ENCODE data around the gene ZGPAT. TPM values are rescaled to one million over a fixed set of nuclear protein-coding genes. Genes with fewer than 3 reads are reported as not detected.

ZGPAT gene
- total RNA-seq, 1 experiment from 2014 or later = 28.3 TPM

DNA sequence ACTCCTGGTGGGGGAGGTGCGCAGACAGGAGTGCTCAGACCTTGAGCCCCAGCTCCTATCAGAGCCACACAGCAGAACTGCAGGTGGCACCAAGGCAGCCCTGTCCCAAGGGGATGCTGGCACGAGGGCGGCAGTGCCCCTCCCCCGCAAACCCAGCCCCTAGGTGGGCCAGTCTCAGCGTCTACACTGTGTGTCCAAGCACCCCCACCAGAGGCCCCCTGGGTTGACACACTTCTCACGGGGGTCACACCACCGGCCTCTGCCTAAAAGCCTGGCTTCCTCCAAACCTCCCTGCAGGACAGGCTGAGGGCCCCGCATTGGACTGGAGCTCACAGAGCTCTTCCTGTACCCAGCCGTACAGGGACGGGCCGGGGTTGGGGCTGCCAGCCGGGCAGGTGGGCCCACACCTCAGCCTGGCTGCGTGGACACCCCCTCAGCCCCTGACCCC is 39.8 kb downstream of the ZGPAT start:
- no peak for DNase-seq (ENCODE audit: low spot score)
- Histone ChIP-seq H3K4me1 (ENCODE audit: insufficient read depth, low read length, poor library complexity, severe bottlenecking) (no peaks in the 10 kb centered on the region), H3K4me3 (ENCODE audit: low read depth, low read length, poor library complexity, severe bottlenecking) (no peak overlapping the region), H3K36me3 (ENCODE audit: insufficient read depth, low read length, poor library complexity, severe bottlenecking) (peaks cover 10% of the 10 kb centered on the region), H3K27me3 (replicated peaks; ENCODE audit: insufficient read depth, low read depth, low read length, poor library complexity) (no peaks in the 10 kb centered on the region), H3K27ac (ENCODE audit: low read depth, low read length, poor library complexity, severe bottlenecking) (no peak overlapping the region), H3K9me3 (ENCODE audit: low read depth, low read length, poor library complexity, severe bottlenecking) (no peaks in the 10 kb centered on the region)
- intact Hi-C loops (cut with micrococcal nuclease; ENCODE audit: unreplicated experiment) = no loop called here
- ChIA-PET CTCF (no interaction called here), POLR2A (ENCODE audit: low non-redundant PET) (no interaction called here)
- BruUV-seq (replicated peaks) = no TSS peak
- TF ChIP-seq, protein P1, sequence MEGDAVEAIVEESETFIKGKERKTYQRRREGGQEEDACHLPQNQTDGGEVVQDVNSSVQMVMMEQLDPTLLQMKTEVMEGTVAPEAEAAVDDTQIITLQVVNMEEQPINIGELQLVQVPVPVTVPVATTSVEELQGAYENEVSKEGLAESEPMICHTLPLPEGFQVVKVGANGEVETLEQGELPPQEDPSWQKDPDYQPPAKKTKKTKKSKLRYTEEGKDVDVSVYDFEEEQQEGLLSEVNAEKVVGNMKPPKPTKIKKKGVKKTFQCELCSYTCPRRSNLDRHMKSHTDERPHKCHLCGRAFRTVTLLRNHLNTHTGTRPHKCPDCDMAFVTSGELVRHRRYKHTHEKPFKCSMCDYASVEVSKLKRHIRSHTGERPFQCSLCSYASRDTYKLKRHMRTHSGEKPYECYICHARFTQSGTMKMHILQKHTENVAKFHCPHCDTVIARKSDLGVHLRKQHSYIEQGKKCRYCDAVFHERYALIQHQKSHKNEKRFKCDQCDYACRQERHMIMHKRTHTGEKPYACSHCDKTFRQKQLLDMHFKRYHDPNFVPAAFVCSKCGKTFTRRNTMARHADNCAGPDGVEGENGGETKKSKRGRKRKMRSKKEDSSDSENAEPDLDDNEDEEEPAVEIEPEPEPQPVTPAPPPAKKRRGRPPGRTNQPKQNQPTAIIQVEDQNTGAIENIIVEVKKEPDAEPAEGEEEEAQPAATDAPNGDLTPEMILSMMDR (conservative IDR thresholded peaks at IDR 0.05; ENCODE audit: low read depth, low read length) = no peak

GRCh38 chr20:63748070-63748933 is 40.5 kb downstream of the ZGPAT start:
- no TSS peak for BruUV-seq (replicated peaks)
- POLR2A ChIA-PET (ENCODE audit: low non-redundant PET) = no interaction called here
- Histone ChIP-seq H3K36me3 (ENCODE audit: insufficient read depth, low read length, poor library complexity, severe bottlenecking) (peaks cover 7% of the 10 kb centered on the region), H3K4me1 (ENCODE audit: insufficient read depth, low read length, poor library complexity, severe bottlenecking) (no peaks in the 10 kb centered on the region), H3K27me3 (replicated peaks; ENCODE audit: insufficient read depth, low read depth, low read length, poor library complexity) (no peaks in the 10 kb centered on the region), H3K27ac (ENCODE audit: low read depth, low read length, poor library complexity, severe bottlenecking) (no peak overlapping the region), H3K4me3 (ENCODE audit: low read depth, low read length, poor library complexity, severe bottlenecking) (no peak overlapping the region), H3K9me3 (ENCODE audit: low read depth, low read length, poor library complexity, severe bottlenecking) (no peaks in the 10 kb centered on the region)
- TF ChIP-seq, protein P1 (conservative IDR thresholded peaks at IDR 0.05; ENCODE audit: low read depth, low read length) = no peak
- no peak for TF ChIP-seq EZH2 (IDR thresholded peaks at IDR 0.05; ENCODE audit: borderline replicate concordance, low read depth, low read length, poor library complexity, severe bottlenecking)
- CTCF ChIA-PET = no interaction called here
- intact Hi-C loops (cut with micrococcal nuclease; ENCODE audit: unreplicated experiment) = no loop called here
- DNase-seq (ENCODE audit: low spot score) = no peak

- Histone ChIP-seq H3K4me1 (ENCODE audit: insufficient read depth, low read length, poor library complexity, severe bottlenecking) (no peaks in the 10 kb centered on the region), H3K9me3 (ENCODE audit: low read depth, low read length, poor library complexity, severe bottlenecking) (no peaks in the 10 kb centered on the region), H3K36me3 (ENCODE audit: insufficient read depth, low read length, poor library complexity, severe bottlenecking) (peaks cover under 1% of the 10 kb centered on the region), H3K4me3 (ENCODE audit: low read depth, low read length, poor library complexity, severe bottlenecking) (no peak overlapping the region), H3K27me3 (replicated peaks; ENCODE audit: insufficient read depth, low read depth, low read length, poor library complexity) (no peaks in the 10 kb centered on the region), H3K27ac (ENCODE audit: low read depth, low read length, poor library complexity, severe bottlenecking) (no peak overlapping the region)
- BruUV-seq (replicated peaks) = no TSS peak
- POLR2A ChIA-PET (ENCODE audit: low non-redundant PET) = no interaction called here
- CTCF ChIA-PET = no interaction called here
- intact Hi-C loops (cut with micrococcal nuclease; ENCODE audit: unreplicated experiment) = no loop called here
- TF ChIP-seq EZH2 (IDR thresholded peaks at IDR 0.05; ENCODE audit: borderline replicate concordance, low read depth, low read length, poor library complexity, severe bottlenecking) = no peak
- TF ChIP-seq, protein P1 (conservative IDR thresholded peaks at IDR 0.05; ENCODE audit: low read depth, low read length) = no peak
- no peak for DNase-seq (ENCODE audit: low spot score)
These were observed 41.1 kb downstream of the ZGPAT start for GRCh38 chr20:63748934-63749270.
